Measurements from ENCODE around the gene CBR3.

The CBR3 gene

GRCh38 chr21:36186506-36187399 lies 51.9 kb downstream of the CBR3 start:
- DNase-seq, result no peak
- Histone ChIP-seq H4K20me1 (ENCODE audit: insufficient read depth, low read length) (no peaks in the 10 kb centered on the region), H3K9me3 (ENCODE audit: insufficient read depth, low read length, severe bottlenecking) (no peaks in the 10 kb centered on the region), H3K9ac (ENCODE audit: low read depth, low read length) (no peak overlapping the region), H2AFZ (ENCODE audit: low read depth, low read length) (no peak overlapping the region), H3K27ac (ENCODE audit: low read length) (no peak overlapping the region), H3K79me2 (ENCODE audit: insufficient read depth, low read length) (no peaks in the 10 kb centered on the region), H3K36me3 (ENCODE audit: insufficient read depth, low read length) (no peaks in the 10 kb centered on the region), H3K4me1 (ENCODE audit: insufficient read depth, low read length) (no peaks in the 10 kb centered on the region), H3K4me2 (ENCODE audit: insufficient read depth, low read length) (no peak overlapping the region), H3K4me3 (ENCODE audit: low read depth in 1 of 2, low read length in 2 of 2) (no peak overlapping the region), H3K27me3 (ENCODE audit: insufficient read depth, low read length, poor library complexity) (no peaks in the 10 kb centered on the region)
- TF ChIP-seq CTCF (IDR thresholded peaks at IDR 0.05; ENCODE audit: borderline replicate concordance, extremely low read depth, low read length, poor library complexity, severe bottlenecking), result no peak
- no peak for TF ChIP-seq EZH2 (IDR thresholded peaks at IDR 0.05; ENCODE audit: borderline replicate concordance, low read depth, low read length, severe bottlenecking)
- no peak for ATAC-seq (ENCODE audit: insufficient read depth, low read depth)

GRCh38 chr21:36188081-36188681 lies 53.3 kb downstream of the CBR3 start:
- no peaks in the 10 kb centered on the region for H3K79me2 ChIP-seq (ENCODE audit: insufficient read depth, low read length)
- H2AFZ ChIP-seq (ENCODE audit: low read depth, low read length), result no peak overlapping the region
- no peak overlapping the region for H3K4me2 ChIP-seq (ENCODE audit: insufficient read depth, low read length)
- TF ChIP-seq EZH2 (IDR thresholded peaks at IDR 0.05; ENCODE audit: borderline replicate concordance, low read depth, low read length, severe bottlenecking), result no peak
- no peak for TF ChIP-seq CTCF (IDR thresholded peaks at IDR 0.05; ENCODE audit: borderline replicate concordance, extremely low read depth, low read length, poor library complexity, severe bottlenecking)
- ATAC-seq (ENCODE audit: insufficient read depth, low read depth), result no peak
- H3K27me3 ChIP-seq (ENCODE audit: insufficient read depth, low read length, poor library complexity), result no peaks in the 10 kb centered on the region
- no peak overlapping the region for H3K9ac ChIP-seq (ENCODE audit: low read depth, low read length)
- no peaks in the 10 kb centered on the region for H3K36me3 ChIP-seq (ENCODE audit: insufficient read depth, low read length)
- no peaks in the 10 kb centered on the region for H3K9me3 ChIP-seq (ENCODE audit: insufficient read depth, low read length, severe bottlenecking)
- no peaks in the 10 kb centered on the region for H4K20me1 ChIP-seq (ENCODE audit: insufficient read depth, low read length)
- DNase-seq, result no peak
- no peak overlapping the region for H3K4me3 ChIP-seq (ENCODE audit: low read depth in 1 of 2, low read length in 2 of 2)
- H3K27ac ChIP-seq (ENCODE audit: low read length), result no peak overlapping the region
- no peaks in the 10 kb centered on the region for H3K4me1 ChIP-seq (ENCODE audit: insufficient read depth, low read length)

GRCh38 chr21:36188937-36189336 lies 54.1 kb downstream of the CBR3 start:
- no peak for ATAC-seq (ENCODE audit: insufficient read depth, low read depth)
- TF ChIP-seq CTCF (IDR thresholded peaks at IDR 0.05; ENCODE audit: borderline replicate concordance, extremely low read depth, low read length, poor library complexity, severe bottlenecking) (no peak), EZH2 (IDR thresholded peaks at IDR 0.05; ENCODE audit: borderline replicate concordance, low read depth, low read length, severe bottlenecking) (no peak)

More at GRCh38 chr21:36188937-36189336, 54.1 kb downstream of the CBR3 start:
- Histone ChIP-seq H3K9me3 (ENCODE audit: insufficient read depth, low read length, severe bottlenecking) (no peaks in the 10 kb centered on the region), H3K27me3 (ENCODE audit: insufficient read depth, low read length, poor library complexity) (no peaks in the 10 kb centered on the region), H3K4me2 (ENCODE audit: insufficient read depth, low read length) (no peak overlapping the region), H2AFZ (ENCODE audit: low read depth, low read length) (no peak overlapping the region), H3K79me2 (ENCODE audit: insufficient read depth, low read length) (no peaks in the 10 kb centered on the region), H4K20me1 (ENCODE audit: insufficient read depth, low read length) (no peaks in the 10 kb centered on the region), H3K4me3 (ENCODE audit: low read depth in 1 of 2, low read length in 2 of 2) (no peak overlapping the region), H3K27ac (ENCODE audit: low read length) (no peak overlapping the region), H3K9ac (ENCODE audit: low read depth, low read length) (no peak overlapping the region), H3K4me1 (ENCODE audit: insufficient read depth, low read length) (no peaks in the 10 kb centered on the region), H3K36me3 (ENCODE audit: insufficient read depth, low read length) (no peaks in the 10 kb centered on the region)
- DNase-seq, result no peak
